Left ventricle myocardium inferior (tissue), 1 donor: ENCODE results near the gene GSTA5. TPM values are rescaled to one million over a fixed set of nuclear protein-coding genes. Genes with fewer than 3 reads are reported as not detected.
"Not testable (repeated sequence)": the region's sequence is repeated elsewhere in the genome, so short reads cannot be mapped to it uniquely, and the experiment has no call there.

Experiments used
- DNase-seq: peaks from one replicate; pipeline ENCODE4 v3.0.0-alpha.2; 2020
- H3K27ac ChIP-seq: fragments of 200-600 bp; replicated peaks from 2 replicates; pipeline ENCODE4 v1.8.0; 2021
- H3K27me3 ChIP-seq: fragments of 200-600 bp; 2 replicates; pipeline ENCODE4 v1.8.0; 2021; ENCODE audit warnings: low read depth
- H3K36me3 ChIP-seq: fragments of 200-600 bp; 2 replicates; pipeline ENCODE4 v1.8.0; 2021
- H3K4me1 ChIP-seq: fragments of 200-600 bp; 2 replicates; pipeline ENCODE4 v1.8.0; 2021
- H3K4me3 ChIP-seq: fragments of 200-600 bp; 2 replicates; pipeline ENCODE4 v1.8.0; 2021; ENCODE audit warnings: mild to moderate bottlenecking, moderate library complexity
- H3K9me3 ChIP-seq: fragments of 200-600 bp; replicated peaks from 2 replicates; pipeline ENCODE4 v1.8.0; 2021
- CTCF ChIP-seq: fragments of 200-600 bp; IDR thresholded peaks from 2 replicates; pipeline ENCODE4 v1.8.0; 2021; ENCODE audit warnings: antibody characterized with exemption, mild to moderate bottlenecking, borderline replicate concordance
- intact Hi-C: fragments of 100-400 bp; cut with micrococcal nuclease; formaldehyde crosslinking; loops from one replicate; pipeline ENCODE4 v1.11.0; 2022
- total RNA-seq: library from RNA; stranded (reverse); fragmentation: NEBNext Ultra II Directional; extraction: Animal tissue kit (Norgen Biotek cat#: 25700); gene quantifications from one replicate; pipeline ENCODE4 v1.2.1, GENCODE V29; 2021
- donor health status: DM: no; HTN: yes; CAD: no; lungs with severe emphysema.

The GSTA5 gene
- total RNA-seq, 1 donor from 2014 or later: not detected

DNA sequence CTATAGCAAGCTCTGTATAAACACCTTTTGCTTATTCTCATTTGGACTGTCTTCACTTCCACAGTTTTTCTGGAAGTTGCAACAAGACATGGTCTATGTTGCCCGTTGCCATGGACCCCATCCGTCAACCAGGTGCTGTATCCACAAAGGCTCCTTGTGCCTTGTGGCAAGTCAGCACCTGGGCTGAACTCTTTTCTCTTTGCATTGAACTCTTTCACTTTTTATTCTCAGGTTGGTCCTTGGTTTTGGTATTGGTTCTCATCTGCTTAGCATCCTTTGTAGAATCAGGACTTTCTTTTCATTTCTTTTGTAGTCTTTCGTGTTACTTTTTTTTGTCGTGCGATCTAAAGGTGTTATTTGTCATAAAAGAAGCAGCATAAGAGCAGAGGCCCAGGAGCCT is 32.0 kb downstream of the GSTA5 start:
- intact Hi-C loops: no loop called here
- no peaks in the 10 kb centered on the region for H3K4me1 ChIP-seq
- no peaks in the 10 kb centered on the region for H3K9me3 ChIP-seq
- H3K27ac ChIP-seq: no peak overlapping the region
- H3K36me3 ChIP-seq: no peaks in the 10 kb centered on the region
- no peak for TF ChIP-seq CTCF
- H3K4me3 ChIP-seq: no peak overlapping the region
- DNase-seq: no peak
- no peaks in the 10 kb centered on the region for H3K27me3 ChIP-seq

- H3K27ac ChIP-seq, H3K4me3 ChIP-seq, H3K9me3 ChIP-seq, H3K4me1 ChIP-seq, intact Hi-C loops, H3K36me3 ChIP-seq, DNase-seq: not testable (repeated sequence)
- H3K27me3 ChIP-seq: peaks cover 13% of the 10 kb centered on the region
Measured at GRCh38 chr6:52803668-52804255, 36.9 kb downstream of the GSTA5 start, which contains the start of gene GSTA1. GSTA1 (minus strand) TSS chr6:52803816; CDS start chr6:52799267, 4,549 bp downstream.

- Histone ChIP-seq H3K36me3 (no peaks in the 10 kb centered on the region), H3K4me1 (no peaks in the 10 kb centered on the region), H3K4me3 (no peak overlapping the region), H3K9me3 (no peaks in the 10 kb centered on the region), H3K27me3 (peaks cover 13% of the 10 kb centered on the region), H3K27ac (no peak overlapping the region)
- TF ChIP-seq CTCF: no peak
- intact Hi-C loops: no loop called here
- no peak for DNase-seq
Measured at GRCh38 chr6:52802806-52803205, 37.8 kb downstream of the GSTA5 start.

DNA sequence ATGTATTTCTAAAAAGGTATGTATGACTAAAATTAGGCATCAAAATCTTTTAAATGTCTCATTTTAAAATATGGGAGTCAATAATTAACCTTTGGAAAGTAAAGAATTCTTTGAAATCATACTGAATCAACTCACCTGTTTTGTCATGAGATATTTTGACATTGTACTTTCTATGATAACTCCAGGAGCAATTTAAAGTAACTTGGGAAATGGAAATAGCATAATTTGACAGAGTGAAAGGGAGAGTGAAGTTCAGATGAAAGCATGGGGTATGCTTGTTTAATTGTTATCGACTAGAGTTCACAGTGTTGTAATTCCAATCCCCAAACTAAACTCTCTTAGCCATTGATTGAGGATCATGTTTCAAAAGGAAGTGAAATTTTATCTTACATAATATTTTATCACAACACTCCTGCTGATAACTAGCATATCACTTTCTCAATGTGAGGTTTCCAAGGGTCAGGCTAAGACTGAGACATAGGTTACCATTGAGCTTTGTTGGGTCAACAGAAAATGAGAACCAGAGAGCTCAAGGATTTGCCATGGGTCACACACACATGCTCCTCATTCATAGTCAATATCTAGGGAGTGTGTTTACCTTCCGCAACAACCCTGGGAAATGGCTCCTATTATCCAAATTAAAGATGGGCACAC is 39.3 kb downstream of the GSTA5 start:
- Histone ChIP-seq H3K36me3 (no peaks in the 10 kb centered on the region), H3K4me3 (no peak overlapping the region), H3K4me1 (no peaks in the 10 kb centered on the region), H3K27me3 (peaks cover 13% of the 10 kb centered on the region), H3K9me3 (no peaks in the 10 kb centered on the region), H3K27ac (no peak overlapping the region)
- DNase-seq: no peak
- intact Hi-C loops: no loop called here
- no peak for TF ChIP-seq CTCF

DNA sequence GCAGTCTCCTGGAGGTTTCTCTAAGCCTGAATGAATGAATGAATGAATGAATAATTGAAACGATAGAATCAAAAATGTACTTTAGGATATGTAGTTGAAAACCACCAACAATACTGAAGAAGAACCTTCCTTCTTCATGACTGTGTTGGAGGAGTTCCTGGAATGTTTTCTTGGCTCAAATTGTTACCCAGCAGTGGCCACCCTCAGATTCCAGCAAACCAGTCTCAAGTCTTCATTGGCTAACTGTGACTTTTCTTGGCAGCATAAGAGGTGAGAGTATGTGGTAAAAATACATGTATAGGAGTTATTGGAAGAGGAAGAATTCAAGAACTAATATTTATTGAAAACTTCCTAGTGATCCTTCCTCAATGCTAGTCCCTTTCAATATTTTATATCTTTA is 41.3 kb downstream of the GSTA5 start:
- intact Hi-C loops, H3K4me3 ChIP-seq, H3K27ac ChIP-seq, DNase-seq, H3K36me3 ChIP-seq, H3K9me3 ChIP-seq, H3K4me1 ChIP-seq: not testable (repeated sequence)
- peaks cover 13% of the 10 kb centered on the region for H3K27me3 ChIP-seq

DNA sequence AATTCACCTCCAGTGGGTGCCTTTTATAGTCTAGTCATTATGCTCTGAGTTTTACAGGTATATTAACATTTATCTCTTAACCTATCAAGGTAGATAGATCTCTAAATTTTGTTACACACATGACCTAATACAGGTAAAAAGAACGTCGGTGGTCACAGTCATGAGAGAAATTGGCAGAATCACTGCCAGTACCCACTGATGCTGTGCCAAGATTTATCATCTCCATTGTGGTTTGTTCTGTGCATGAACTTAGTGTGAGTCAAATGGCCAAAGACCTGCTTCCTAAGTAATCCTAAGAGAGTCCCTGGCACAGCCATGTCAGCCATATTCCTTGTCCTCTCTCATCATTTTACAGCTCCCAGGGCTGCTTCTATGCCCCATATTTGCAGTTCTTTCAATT is 46.2 kb downstream of the GSTA5 start:
- H3K36me3 ChIP-seq, H3K4me1 ChIP-seq, intact Hi-C loops, H3K9me3 ChIP-seq, H3K27ac ChIP-seq, H3K27me3 ChIP-seq, H3K4me3 ChIP-seq, DNase-seq: not testable (repeated sequence)

GRCh38 chr6:52790861-52791260 is 49.8 kb downstream of the GSTA5 start:
- TF ChIP-seq CTCF: no peak
- H3K27me3 ChIP-seq: no peaks in the 10 kb centered on the region
- H3K4me3 ChIP-seq: no peak overlapping the region
- H3K36me3 ChIP-seq: no peaks in the 10 kb centered on the region
- intact Hi-C loops: no loop called here
- H3K9me3 ChIP-seq: peaks cover 6% of the 10 kb centered on the region
- H3K4me1 ChIP-seq: no peaks in the 10 kb centered on the region
- DNase-seq: no peak
- no peak overlapping the region for H3K27ac ChIP-seq

GRCh38 chr6:52789658-52790057 is 51.0 kb downstream of the GSTA5 start:
- H3K36me3 ChIP-seq, H3K9me3 ChIP-seq, H3K4me1 ChIP-seq, H3K4me3 ChIP-seq, H3K27me3 ChIP-seq, DNase-seq, intact Hi-C loops, H3K27ac ChIP-seq: not testable (repeated sequence)
